Measurements from ENCODE around the gene GPR52.

GPR52 gene

GRCh38 chr1:174479281-174479680 is 31.5 kb downstream of the GPR52 start:
- Histone ChIP-seq H3K4me1 (ENCODE audit: control insufficient read depth, low read length) (no peaks in the 10 kb centered on the region), H3K79me2 (ENCODE audit: control insufficient read depth, low read length) (peaks cover 13% of the 10 kb centered on the region), H3K27me3 (ENCODE audit: control insufficient read depth, low read length) (no peaks in the 10 kb centered on the region)

GRCh38 chr1:174480324-174480723 is 32.6 kb downstream of the GPR52 start:
- no peaks in the 10 kb centered on the region for H4K20me1 ChIP-seq (ENCODE audit: control insufficient read depth, insufficient read depth, low read depth, low read length)
- H3K4me1 ChIP-seq (ENCODE audit: control insufficient read depth, low read length) = no peaks in the 10 kb centered on the region
- 0 out of 2 replicates have a peak, but pooled peaks cover 2% of the 10 kb centered on the region for H3F3A ChIP-seq (ENCODE audit: control insufficient read depth, insufficient read depth)
- no peak overlapping the region for H3K4me3 ChIP-seq (ENCODE audit: low read length)
- H3K4me2 ChIP-seq (ENCODE audit: low read length) = no peak overlapping the region
- no peaks in the 10 kb centered on the region for H3K27me3 ChIP-seq (ENCODE audit: control insufficient read depth, low read length)
- no peaks in the 10 kb centered on the region; the same call in 1 of the 2 replicates for H3K9me3 ChIP-seq (ENCODE audit: control insufficient read depth, insufficient read depth, low read length)
- peaks cover 23% of the 10 kb centered on the region for H3K79me2 ChIP-seq (ENCODE audit: control insufficient read depth, low read length)
- TF ChIP-seq EZH2phosphoT487 (IDR thresholded peaks at IDR 0.05; ENCODE audit: borderline replicate concordance, low read length) (no peak), CTCF (IDR thresholded peaks at IDR 0.05; ENCODE audit: low read depth, low read length, poor library complexity, severe bottlenecking) (no peak)
- no peaks in the 10 kb centered on the region for H3K9me2 ChIP-seq (replicated peaks; ENCODE audit: control insufficient read depth, low read length)
- H3K27ac ChIP-seq (ENCODE audit: low read depth, low read length) = no peak overlapping the region
- H3K36me3 ChIP-seq (ENCODE audit: control insufficient read depth, low read length) = peaks cover 5% of the 10 kb centered on the region

More at GRCh38 chr1:174479281-174479680, 31.5 kb downstream of the GPR52 start:
- Histone ChIP-seq H3K4me3 (ENCODE audit: low read length) (no peak overlapping the region), H3K4me2 (ENCODE audit: low read length) (no peak overlapping the region), H3K27ac (ENCODE audit: low read depth, low read length) (no peak overlapping the region), H4K20me1 (ENCODE audit: control insufficient read depth, insufficient read depth, low read depth, low read length) (no peaks in the 10 kb centered on the region), H3K9me3 (ENCODE audit: control insufficient read depth, insufficient read depth, low read length) (no peaks in the 10 kb centered on the region), H3K36me3 (ENCODE audit: control insufficient read depth, low read length) (0 out of 2 replicates have a peak, but pooled peaks cover 3% of the 10 kb centered on the region), H3F3A (ENCODE audit: control insufficient read depth, insufficient read depth) (0 out of 2 replicates have a peak, but pooled peaks cover 1% of the 10 kb centered on the region), H3K9me2 (replicated peaks; ENCODE audit: control insufficient read depth, low read length) (no peaks in the 10 kb centered on the region)
- TF ChIP-seq EZH2phosphoT487 (IDR thresholded peaks at IDR 0.05; ENCODE audit: borderline replicate concordance, low read length) (no peak), CTCF (IDR thresholded peaks at IDR 0.05; ENCODE audit: low read depth, low read length, poor library complexity, severe bottlenecking) (no peak)

GRCh38 chr1:174491606-174492005 is 43.8 kb downstream of the GPR52 start:
- Histone ChIP-seq H3K9me3 (ENCODE audit: control insufficient read depth, insufficient read depth, low read length) (no peaks in the 10 kb centered on the region), H3K36me3 (ENCODE audit: control insufficient read depth, low read length) (peaks cover 25% of the 10 kb centered on the region), H3K4me3 (ENCODE audit: low read length) (no peak overlapping the region), H3K79me2 (ENCODE audit: control insufficient read depth, low read length) (peaks cover 26% of the 10 kb centered on the region), H3K27ac (ENCODE audit: low read depth, low read length) (no peak overlapping the region), H3K4me1 (ENCODE audit: control insufficient read depth, low read length) (0 out of 2 replicates have a peak, but pooled peaks cover 13% of the 10 kb centered on the region), H3F3A (ENCODE audit: control insufficient read depth, insufficient read depth) (no peaks in the 10 kb centered on the region), H3K27me3 (ENCODE audit: control insufficient read depth, low read length) (no peaks in the 10 kb centered on the region), H4K20me1 (ENCODE audit: control insufficient read depth, insufficient read depth, low read depth, low read length) (no peaks in the 10 kb centered on the region), H3K4me2 (ENCODE audit: low read length) (no peak overlapping the region), H3K9me2 (replicated peaks; ENCODE audit: control insufficient read depth, low read length) (no peaks in the 10 kb centered on the region)
- TF ChIP-seq CTCF (IDR thresholded peaks at IDR 0.05; ENCODE audit: low read depth, low read length, poor library complexity, severe bottlenecking) = no peak
- no peak for TF ChIP-seq EZH2phosphoT487 (IDR thresholded peaks at IDR 0.05; ENCODE audit: borderline replicate concordance, low read length)

Data from DOHH2 (cell line).